Adrenal gland (tissue), 12 donors: ENCODE measurements around the gene TGFBR2. TPM values are rescaled to one million over a fixed set of nuclear protein-coding genes. Genes with fewer than 3 reads are reported as not detected.

Experiments used
- DNase-seq, 7 donors: peaks; one replicate each; pipeline ENCODE4 v3.0.0-alpha.2; 2019 to 2020
- H3K27ac ChIP-seq, 5 donors: fragments of 200-600 bp; sonication (generic) in 4 of 5; 1 replicate in 3 of 5; 2 replicates in 2 of 5; pipeline versions ENCODE4 v1.5.1 to v1.8.0; 2016 to 2020; ENCODE audit warnings: mild to moderate bottlenecking in 1 of 5
- H3K27me3 ChIP-seq: fragments of 200-600 bp; 2 replicates; pipeline ENCODE4 v1.8.0; 2021
- H3K36me3 ChIP-seq, 2 donors: fragments of 200-600 bp; replicated peaks in 1 of 2; 1 replicate in 1 of 2; 2 replicates in 1 of 2; pipeline versions ENCODE4 v1.5.1 to v1.8.0; 2018 to 2022
- H3K4me1 ChIP-seq, 2 donors: fragments of 200-600 bp; replicated peaks in 1 of 2; 1 replicate in 1 of 2; 2 replicates in 1 of 2; pipeline versions ENCODE4 v1.5.1 to v1.8.0; 2018 to 2021
- H3K4me3 ChIP-seq, 4 donors: fragments of 200-600 bp; sonication (generic) in 3 of 4; one replicate each; pipeline ENCODE4 v1.5.1; 2016 to 2018
- H3K9me3 ChIP-seq, 3 donors: fragments of 200-600 bp; sonication (generic) in 1 of 3; replicated peaks in 1 of 3; 1 replicate in 2 of 3; 2 replicates in 1 of 3; pipeline versions ENCODE4 v1.5.1 to v1.8.0; 2016 to 2021
- CTCF ChIP-seq, 6 experiments: fragments of 450-650 bp in 4 of 6; fragments of 200-600 bp in 2 of 6; sonication (generic) in 1 of 6; IDR thresholded peaks; 1 replicate in 5 of 6; 2 replicates in 1 of 6; pipeline versions ENCODE4 v1.5.1 to v1.8.0; 2016 to 2021; ENCODE audit warnings: antibody characterized with exemption in 6 of 6, mild to moderate bottlenecking in 2 of 6, moderate library complexity in 1 of 6
- POLR2A ChIP-seq, 2 donors: fragments of 450-650 bp; IDR thresholded peaks; one replicate each; pipeline ENCODE4 v1.6.1; 2017; ENCODE audit warnings: antibody characterized with exemption in 2 of 2, mild to moderate bottlenecking in 2 of 2, moderate library complexity in 1 of 2
- WGBS, 4 donors: extraction: QIAGEN DNeasy Blood & Tissue Kit in 2 of 4; methylation state at CpG; one replicate each; pipeline versions ENCODE4 v1.1.5 to v1.1.7; 2013 to 2017; 5-methylcytosine and 5-hydroxymethylcytosine counted together
- intact Hi-C, 2 donors: fragments of 100-400 bp; cut with DNase I; formaldehyde crosslinking; loops; one replicate each; pipeline versions ENCODE4 v1.14.1 to v1.15.0; 2022 to 2023
- polyA plus RNA-seq, 3 donors: library from polyadenylated mRNA; stranded (reverse); fragments of 200-250 nt in 2 of 3; fragments of 350-450 nt in 1 of 3; fragmentation: Illumina TruSeq in 1 of 3; extraction: RNeasy Lipid Tissue Mini Kit (QIAGEN cat#74804) in 1 of 3; gene quantifications; one replicate each; pipeline ENCODE4 v1.2.3, GENCODE V29; 2013 to 2014
- total RNA-seq, 9 donors: library from RNA; depleted of rRNA in 4 of 9; stranded (reverse); fragments of >200 nt in 4 of 9; fragments of 120-200 nt in 1 of 9; fragmentation: NEBNext Ultra II Directional in 1 of 9; extraction: Animal tissue kit (Norgen Biotek cat#: 25700) in 1 of 9; gene quantifications; one replicate each; pipeline versions ENCODE4 v1.1.0 to v1.2.4, GENCODE V29; 2013 to 2023
- donor health status: healthy with polysubstance abuse.
- donor health status: Bipolar disorder and iron deficiency.
- donor health status: DM: yes; HTN: yes; CAD: no.
- donor health status: DM: no; HTN: no; CAD: no.
- donor health status: DM: no; HTN: no; CAD: no.
- donor health status: DM: yes; HTN: yes; CAD: no.

Gene TGFBR2
- total and polyA plus RNA-seq, 12 donors: 19.1 to 296 (median 153) TPM

GRCh38 chr3:30675774-30676173 is 69.4 kb downstream of the TGFBR2 start:
- TF ChIP-seq CTCF (IDR thresholded peaks at IDR 0.05) (no peak), POLR2A (IDR thresholded peaks at IDR 0.05) (no peak)
- Histone ChIP-seq H3K27me3 (no peaks in the 10 kb centered on the region), H3K4me3 (no peak overlapping the region), H3K4me1 (peaks cover 15 to 60% of the 10 kb centered on the region in 2 donors), H3K9me3 (no peaks in the 10 kb centered on the region), H3K36me3 (peaks cover 0 to 62% of the 10 kb centered on the region in 2 donors), H3K27ac (no peak overlapping the region)
- intact Hi-C loops: no loop called here
- whole genome bisulfite sequencing, 4 donors: 66 to 86% (median 70%) methylated on average over 5 of the region's 5 CpGs
- DNase-seq: no peak

- peak overlapping the region in 1 of 5 donors; percentile 13 for H3K27ac ChIP-seq
- intact Hi-C loops: no loop called here
Measured at GRCh38 chr3:30676424-30677346, 70.3 kb downstream of the TGFBR2 start.

GRCh38 chr3:30677347-30677685 is 70.9 kb downstream of the TGFBR2 start:
- 59 to 66% (median 63%) methylated on average over 8 of the region's 8 CpGs for WGBS, 4 donors
- intact Hi-C loops: no loop called here

More at GRCh38 chr3:30676424-30677346, 70.3 kb downstream of the TGFBR2 start:
- H3K36me3 ChIP-seq: peaks cover 0 to 60% of the 10 kb centered on the region in 2 donors
- no peak for TF ChIP-seq CTCF (IDR thresholded peaks at IDR 0.05)
- TF ChIP-seq POLR2A (IDR thresholded peaks at IDR 0.05): no peak
- H3K27me3 ChIP-seq: no peaks in the 10 kb centered on the region
- no peak for DNase-seq
- H3K9me3 ChIP-seq: no peaks in the 10 kb centered on the region
- 79 to 83% (median 81%) methylated on average over 4 of the region's 4 CpGs for WGBS, 4 donors
- peaks cover 18 to 69% of the 10 kb centered on the region in 2 donors for H3K4me1 ChIP-seq
- no peak overlapping the region for H3K4me3 ChIP-seq

More at GRCh38 chr3:30677347-30677685, 70.9 kb downstream of the TGFBR2 start:
- no peak for DNase-seq
- Histone ChIP-seq H3K36me3 (peaks cover 0 to 54% of the 10 kb centered on the region in 2 donors), H3K4me3 (no peak overlapping the region), H3K4me1 (peaks cover 18 to 72% of the 10 kb centered on the region in 2 donors), H3K9me3 (no peaks in the 10 kb centered on the region), H3K27ac (peak overlapping the region in 2 of 5 donors; percentile 2 to 13), H3K27me3 (no peaks in the 10 kb centered on the region)
- TF ChIP-seq CTCF (IDR thresholded peaks at IDR 0.05) (no peak), POLR2A (IDR thresholded peaks at IDR 0.05) (no peak)
